Stimulated activated CD8-positive, alpha-beta memory T cell treated with anti-CD3 and anti-CD28 coated beads, Interleukin-7, amount 100 ng/mL, for 4 hours (primary cell): ENCODE results near the gene ZNF728.
"Not testable (repeated sequence)": the region's sequence is repeated elsewhere in the genome, so short reads cannot be mapped to it uniquely, and the experiment has no call there.

Source experiments
- DNase-seq, 2 donors: peaks; one replicate each; pipeline ENCODE4 v3.0.0-alpha.2; 2020; ENCODE audit warnings: low read depth in 2 of 2

The ZNF728 gene

GRCh38 chr19:23002690-23003422 is at the start of gene ZNF728:
Gene ZNF728 (minus strand): TSS chr19:23003176. CDS start chr19:23003030, 146 bp downstream.
- no peak for DNase-seq

GRCh38 chr19:23052349-23052748 is 49.4 kb upstream of the ZNF728 start:
- DNase-seq = no peak

- DNase-seq = no peak
Measured at GRCh38 chr19:23049256-23049655, 46.3 kb upstream of the ZNF728 start.

- no peak for DNase-seq
Measured at GRCh38 chr19:23046743-23047142, 43.8 kb upstream of the ZNF728 start.

GRCh38 chr19:23033721-23034120 is 30.7 kb upstream of the ZNF728 start:
- no peak for DNase-seq

- DNase-seq = no peak
Measured at GRCh38 chr19:23015660-23016059, 12.7 kb upstream of the ZNF728 start.

GRCh38 chr19:22994957-22995356 is 8.0 kb downstream of the ZNF728 start:
- not testable (repeated sequence) for DNase-seq

GRCh38 chr19:22976248-22976647 is 26.7 kb downstream of the ZNF728 start:
- no peak for DNase-seq

GRCh38 chr19:22975546-22976136 is 27.3 kb downstream of the ZNF728 start:
- DNase-seq = not testable (repeated sequence)

GRCh38 chr19:22945560-22945959 is 57.4 kb downstream of the ZNF728 start:
- no peak for DNase-seq

GRCh38 chr19:22935151-22935550 is 67.8 kb downstream of the ZNF728 start:
- no peak for DNase-seq

GRCh38 chr19:22927576-22927975 is 75.4 kb downstream of the ZNF728 start:
- DNase-seq = not testable (repeated sequence)

GRCh38 chr19:22925181-22925580 is 77.8 kb downstream of the ZNF728 start:
- not testable (repeated sequence) for DNase-seq
